Inflammatory macrophage (primary cell): ENCODE data around the gene IMPDH1.

Experiments
- DNase-seq, 2 donors: peaks; one replicate each; pipeline ENCODE4 v3.0.0-alpha.2; 2020 to 2022

IMPDH1 gene

DNA sequence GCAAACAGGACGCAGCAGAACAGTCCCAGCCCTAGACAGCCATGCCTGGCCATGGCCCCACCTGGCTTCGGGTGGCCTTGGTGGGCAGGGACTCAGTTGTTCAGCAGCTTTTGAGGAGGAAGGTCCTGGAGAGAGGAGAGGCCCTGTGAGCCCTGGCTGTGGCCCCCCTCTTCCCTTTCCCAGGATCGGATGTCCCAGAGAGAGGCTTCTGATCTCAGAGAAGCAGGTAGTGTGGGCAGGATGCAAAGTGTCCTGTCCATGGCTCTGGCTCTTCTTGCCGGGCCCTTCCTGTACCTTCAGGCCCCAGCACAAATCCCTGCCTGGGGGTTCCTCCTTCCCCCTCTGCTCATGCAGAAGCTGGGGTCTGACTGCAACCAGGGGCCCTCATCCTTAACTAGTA lies 49.8 kb downstream of the IMPDH1 start:
- DNase-seq = no peak

DNA sequence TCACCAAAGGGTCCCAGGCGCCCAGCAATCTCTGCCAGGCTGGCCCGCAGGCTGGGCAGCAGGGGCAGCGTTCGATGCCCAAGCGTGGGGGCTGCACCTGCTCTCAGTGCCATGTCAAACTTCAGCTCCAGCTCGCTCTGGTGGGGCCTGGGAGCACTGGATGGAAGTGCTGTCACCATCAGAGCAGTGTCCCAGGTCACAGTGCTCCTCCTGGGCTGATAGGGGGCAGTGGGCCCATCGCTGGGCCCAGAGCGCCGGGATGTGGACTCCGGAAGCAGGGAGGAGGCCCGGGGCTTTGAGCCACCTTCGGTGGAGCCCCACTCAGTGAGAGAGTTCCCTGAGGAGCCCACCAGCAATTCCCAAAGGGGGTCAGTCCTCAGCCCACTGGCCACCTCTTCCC lies 50.4 kb downstream of the IMPDH1 start:
- DNase-seq = no peak

DNA sequence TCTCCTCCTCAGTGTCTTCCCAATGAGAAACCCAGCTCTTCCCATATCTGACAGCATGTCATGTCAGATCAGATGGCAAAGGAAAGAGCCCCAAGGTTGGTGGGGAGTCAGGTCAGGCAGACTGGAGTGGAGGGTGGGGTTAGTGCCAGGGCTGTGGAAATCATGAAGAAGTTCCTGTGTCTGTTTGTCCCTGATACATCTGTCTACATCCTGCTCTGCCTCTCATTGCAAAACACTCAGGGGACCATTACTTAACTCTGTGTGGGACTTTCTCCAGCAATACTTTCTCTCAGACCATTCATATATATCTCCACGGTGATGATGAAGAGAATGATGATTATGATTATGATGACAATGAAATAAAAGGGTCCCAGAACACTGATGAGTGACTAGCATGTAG lies 51.5 kb downstream of the IMPDH1 start:
- peak; percentile 48 to 70 for DNase-seq

DNA sequence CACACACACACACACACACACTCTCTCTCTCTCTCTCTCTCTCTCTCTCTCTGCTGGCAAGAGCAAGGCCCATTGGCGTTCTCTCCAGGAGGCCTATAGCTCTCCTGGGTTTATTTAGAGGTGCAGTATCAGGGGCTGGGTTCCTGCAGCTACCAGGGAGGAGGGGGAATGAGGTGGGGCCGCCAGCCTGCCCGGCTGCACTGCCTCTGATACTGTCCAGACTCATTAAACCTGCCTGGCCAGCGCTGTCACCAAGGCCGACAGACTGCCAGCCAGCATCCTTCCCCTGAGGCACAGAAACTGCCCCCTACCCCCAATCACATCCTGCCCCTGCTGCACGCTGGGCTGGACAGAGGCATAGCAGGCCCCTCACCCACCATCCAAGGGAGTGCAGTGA lies 52.6 kb downstream of the IMPDH1 start:
- no peak for DNase-seq

- DNase-seq = no peak
Measured at GRCh38 chr7:128356546-128357216, 53.1 kb downstream of the IMPDH1 start.

GRCh38 chr7:128353610-128354009 lies 56.2 kb downstream of the IMPDH1 start:
- no peak for DNase-seq

DNA sequence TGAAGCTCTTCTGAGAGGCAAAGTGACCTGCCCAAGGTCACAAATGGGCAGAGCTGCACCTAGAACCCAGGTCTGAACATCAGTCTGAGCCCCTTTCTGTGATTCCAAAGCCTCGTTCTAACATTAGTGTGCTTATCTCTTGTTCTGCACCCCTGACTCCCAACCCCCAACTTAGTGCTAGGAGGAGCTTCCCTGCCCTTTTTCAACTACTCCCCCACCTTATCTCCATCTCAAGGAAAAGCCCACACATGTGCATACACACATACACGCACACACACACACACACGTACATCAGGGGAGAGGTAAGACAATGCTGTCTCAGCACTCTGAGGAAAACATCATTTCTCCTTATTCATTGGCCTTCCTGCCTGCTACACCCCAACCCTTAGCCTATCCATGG lies 56.6 kb downstream of the IMPDH1 start:
- DNase-seq = no peak

DNA sequence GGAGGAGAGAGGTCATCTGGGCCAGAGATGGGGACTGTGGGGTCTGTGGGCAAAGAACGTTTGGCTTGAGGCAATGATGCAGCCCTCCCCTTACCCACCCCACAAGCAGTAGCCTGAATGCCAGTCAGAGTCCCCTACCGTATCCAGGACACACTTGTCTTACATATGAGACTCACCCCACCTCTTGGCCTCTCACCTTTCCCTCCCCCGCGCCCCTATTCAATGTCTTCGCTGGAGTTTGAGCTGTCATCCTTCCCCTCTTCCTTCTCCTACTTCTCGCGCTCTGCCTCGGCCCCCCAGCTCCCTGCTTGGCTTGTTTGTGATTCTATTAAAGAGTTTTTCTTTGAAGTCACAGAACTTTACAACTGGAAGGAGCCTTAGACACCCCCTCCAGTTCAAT lies 57.1 kb downstream of the IMPDH1 start:
- no peak for DNase-seq

DNA sequence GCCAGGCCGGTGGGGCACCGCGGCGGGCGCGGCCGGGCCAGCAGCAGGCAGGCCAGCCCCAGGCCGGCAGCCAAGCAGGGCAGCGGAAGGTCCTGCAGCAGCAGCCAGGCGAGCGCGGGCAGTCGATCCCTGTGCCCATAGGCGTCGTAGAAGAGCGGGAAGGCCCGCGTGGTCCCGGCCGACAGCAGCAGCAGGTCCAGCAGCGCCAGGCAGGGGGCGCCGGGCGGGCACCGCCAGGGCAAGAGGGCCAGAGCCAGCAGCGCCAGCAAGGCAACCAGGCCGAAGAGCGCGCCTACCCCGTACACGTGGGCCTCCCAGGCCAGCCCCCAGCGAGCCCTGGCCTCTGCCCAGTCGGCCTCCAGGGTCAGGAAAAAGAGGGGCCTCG lies 57.6 kb downstream of the IMPDH1 start:
- peak; percentile 58 to 67 for DNase-seq

DNA sequence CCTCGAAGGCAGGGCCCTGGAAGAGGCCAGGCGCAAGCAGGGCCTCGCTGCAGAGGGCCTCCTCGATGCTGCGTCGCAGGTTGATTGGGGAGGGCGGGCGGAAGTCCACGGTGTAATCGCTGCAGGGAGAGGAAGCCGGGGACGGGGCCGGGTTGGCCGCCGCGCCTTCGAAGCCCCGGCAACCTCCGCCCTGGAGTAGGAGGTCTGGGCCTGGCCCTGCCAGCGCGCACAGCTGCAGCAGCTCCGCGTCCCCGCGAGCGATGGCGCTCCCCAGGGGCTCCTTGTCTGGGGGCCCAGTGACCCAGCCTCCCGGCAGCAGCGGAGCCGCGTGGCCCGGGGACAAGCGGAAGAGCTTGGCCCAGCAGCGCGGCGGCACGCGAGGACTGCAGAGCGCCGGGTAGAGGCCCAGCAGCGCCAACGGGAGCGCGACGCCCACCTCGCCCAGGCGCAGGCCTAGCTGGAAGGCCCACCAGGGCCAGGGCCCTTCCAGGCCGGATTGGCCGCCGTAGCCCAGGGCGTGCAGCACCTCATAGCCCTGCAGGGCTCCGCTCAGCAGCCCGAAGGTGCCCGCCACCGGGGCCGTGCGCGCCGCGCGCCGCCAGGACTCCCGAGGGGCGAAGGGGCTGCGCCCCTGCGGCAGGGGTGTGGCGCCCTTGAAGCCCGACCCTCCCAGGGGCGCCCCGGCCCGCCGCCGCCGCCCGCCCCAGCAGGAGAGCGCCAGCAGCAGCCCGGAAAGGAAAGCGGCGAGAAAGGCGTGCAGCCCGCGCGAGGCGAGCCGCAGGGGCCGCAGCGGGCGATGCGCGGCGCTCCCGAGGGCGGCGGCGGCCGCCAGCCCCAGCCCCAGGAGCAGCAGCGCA lies 58.3 kb downstream of the IMPDH1 start:
- DNase-seq = no peak

DNA sequence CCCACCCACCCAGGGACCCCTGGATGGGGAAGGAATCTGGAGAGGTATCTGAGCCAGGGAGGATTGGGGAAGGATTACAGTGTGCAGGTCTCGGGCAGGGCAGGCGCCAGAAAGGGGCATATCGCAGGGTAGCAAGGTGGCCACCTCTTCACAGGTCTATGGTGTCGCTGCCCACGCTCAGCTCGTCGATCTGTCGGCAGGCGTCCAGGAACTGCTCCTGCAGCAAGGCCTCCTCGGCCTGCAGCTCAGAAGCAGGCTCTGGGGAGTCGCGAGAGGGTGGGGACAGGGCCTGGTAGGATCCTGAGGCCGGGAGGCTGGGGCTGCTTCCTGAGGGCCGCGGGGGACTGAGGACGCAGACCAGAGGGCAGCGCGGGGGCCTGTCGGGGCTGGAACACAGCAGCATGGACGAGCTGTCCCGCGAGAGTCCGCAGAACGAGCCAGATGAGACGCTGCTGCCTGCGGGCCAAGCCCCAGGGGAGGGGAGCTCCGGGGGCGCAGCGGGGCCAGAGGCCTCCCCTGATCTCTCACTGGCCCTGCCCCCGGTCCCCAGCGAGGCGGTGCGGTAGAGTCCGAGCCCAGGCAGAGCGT lies 59.0 kb downstream of the IMPDH1 start:
- no peak for DNase-seq

GRCh38 chr7:128349466-128349825 lies 60.3 kb downstream of the IMPDH1 start:
- no peak for DNase-seq

- peak; percentile 67 to 68 for DNase-seq
Measured at GRCh38 chr7:128347647-128348097, 62.1 kb downstream of the IMPDH1 start.

DNA sequence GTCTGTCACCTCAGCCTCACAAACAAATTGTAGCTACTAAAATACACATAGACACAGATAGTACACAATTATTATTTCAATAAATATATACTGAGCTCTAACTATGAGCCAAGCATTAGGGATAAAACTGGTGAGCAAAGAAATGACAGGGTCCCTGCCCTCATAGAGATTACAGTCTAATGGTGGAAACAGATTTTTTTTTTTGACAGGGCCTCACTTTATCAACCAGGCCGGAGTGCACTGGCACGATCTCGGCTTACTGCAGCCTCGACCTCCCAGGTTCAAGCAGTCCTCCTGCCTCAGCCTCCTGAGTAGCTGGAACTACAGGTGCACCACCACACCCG lies 65.4 kb downstream of the IMPDH1 start:
- no peak for DNase-seq

GRCh38 chr7:128343554-128344430 lies 66.0 kb downstream of the IMPDH1 start, which contains the start of gene RBM28:
Gene RBM28, minus strand, starts transcription at chr7:128343908. Its CDS starts 115 bp downstream, at chr7:128343793.
- peak; percentile 96 to 97 for DNase-seq
